ENCODE measurements around the gene SBF2. TPM values are rescaled to one million over a fixed set of nuclear protein-coding genes. Genes with fewer than 3 reads are reported as not detected.
"Not testable (repeated sequence)": the region's sequence is repeated elsewhere in the genome, so short reads cannot be mapped to it uniquely, and the experiment has no call there.

Gene SBF2
- total RNA-seq, 1 donor from 2014 or later, result 141 TPM

- intact Hi-C loops (cut with DNase I), result no loop called here
- ATAC-seq (peak; percentile 58), DNase-seq (ENCODE audit: low spot score) (no peak)
Measured at GRCh38 chr11:9905501-9905951, 388.5 kb downstream of the SBF2 start.

DNA sequence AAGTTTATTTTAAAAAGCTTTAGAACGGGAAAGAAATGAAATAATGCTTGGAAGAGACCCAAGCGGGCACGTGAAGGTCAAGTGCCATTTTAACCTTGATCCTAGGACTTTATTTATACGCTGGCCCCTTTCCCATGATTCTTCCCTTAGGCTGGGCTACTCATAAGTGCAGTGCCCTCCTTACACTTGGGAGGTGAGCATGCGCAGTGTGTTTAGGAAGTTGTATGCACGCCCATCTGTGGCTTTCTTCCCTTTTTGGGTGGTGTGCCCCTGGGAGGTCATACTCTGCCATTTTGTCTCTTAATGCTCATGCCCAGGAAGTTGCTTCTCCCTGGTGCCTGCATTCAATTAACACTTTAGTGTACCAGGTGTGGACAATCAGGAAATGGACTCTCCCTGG, 390.4 kb downstream of the SBF2 start:
- intact Hi-C loops (cut with DNase I), result no loop called here
- ATAC-seq (no peak), DNase-seq (ENCODE audit: low spot score) (no peak)

- intact Hi-C loops (cut with DNase I), result no loop called here
- DNase-seq (ENCODE audit: low spot score) (no peak), ATAC-seq (no peak)
Measured at GRCh38 chr11:9901943-9902342, 392.1 kb downstream of the SBF2 start.

- ATAC-seq; DNase-seq (ENCODE audit: low spot score); intact Hi-C loops (cut with DNase I): not testable (repeated sequence)
Measured at GRCh38 chr11:9900253-9900652, 393.8 kb downstream of the SBF2 start.

DNA sequence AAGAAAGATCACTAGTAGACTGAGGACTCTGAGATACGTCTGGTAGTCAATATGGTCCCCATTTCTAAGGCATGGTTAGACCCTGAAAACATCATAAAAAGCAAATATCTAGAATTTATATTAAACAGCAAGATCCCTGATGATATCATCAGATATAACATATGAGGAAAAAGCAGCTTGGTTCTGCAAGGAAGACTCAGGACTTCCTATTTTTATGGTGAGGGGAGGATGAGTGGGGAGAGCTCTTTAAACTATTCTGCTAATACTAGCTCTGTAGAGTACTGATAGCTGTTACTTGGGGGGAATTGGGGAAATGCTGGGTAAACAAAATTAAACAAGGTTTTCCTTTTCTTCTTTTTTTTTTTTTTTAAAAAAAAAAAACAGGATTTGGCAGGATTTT, 394.3 kb downstream of the SBF2 start:
- intact Hi-C loops (cut with DNase I), result no loop called here
- no peak for ATAC-seq
- no peak for DNase-seq (ENCODE audit: low spot score)

- ATAC-seq, result no peak
- no peak for DNase-seq (ENCODE audit: low spot score)
- intact Hi-C loops (cut with DNase I), result no loop called here
Measured at GRCh38 chr11:9896902-9897301, 397.1 kb downstream of the SBF2 start.

DNA sequence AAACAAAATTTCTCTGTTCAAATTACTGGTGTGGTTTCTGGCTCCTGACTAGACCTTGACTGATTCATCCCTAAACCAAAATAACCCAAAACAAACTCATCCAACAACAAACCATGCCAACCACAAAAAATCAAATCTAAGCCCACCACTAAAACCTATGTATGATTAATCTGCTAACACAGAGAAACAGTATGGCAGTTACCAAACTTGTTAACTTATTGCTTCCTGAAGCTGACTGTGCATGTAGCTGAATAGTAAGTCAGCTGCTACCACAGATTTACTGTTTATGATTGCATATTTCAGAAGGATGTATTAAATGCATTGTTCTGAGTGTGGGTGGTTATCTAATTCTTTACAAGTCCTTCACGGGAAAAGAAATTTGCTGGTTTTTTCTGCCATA, 399.0 kb downstream of the SBF2 start:
- ATAC-seq (no peak), DNase-seq (ENCODE audit: low spot score) (no peak)
- intact Hi-C loops (cut with DNase I), result no loop called here

DNA sequence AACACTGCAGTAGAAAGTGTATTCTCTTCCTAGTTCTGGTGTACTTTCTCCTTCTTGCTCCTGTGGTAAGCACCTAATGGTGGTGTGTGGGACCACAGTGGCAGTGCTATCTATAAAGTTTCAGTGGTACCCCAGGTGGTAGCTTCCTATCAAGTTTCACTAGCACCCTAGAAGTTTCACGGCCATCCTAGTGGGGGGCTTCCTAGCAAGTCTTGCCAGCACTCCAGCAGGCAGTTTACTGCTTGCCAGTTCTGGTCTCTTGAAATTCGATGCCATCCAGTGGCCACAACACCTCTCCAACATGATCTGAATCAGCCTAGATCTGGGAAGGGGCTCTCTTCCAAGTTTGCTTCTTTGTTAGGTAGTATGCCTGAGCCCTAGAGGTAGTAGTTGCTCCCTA, 400.5 kb downstream of the SBF2 start:
- no peak for DNase-seq (ENCODE audit: low spot score)
- no peak for ATAC-seq
- intact Hi-C loops (cut with DNase I), result no loop called here

- intact Hi-C loops (cut with DNase I), result no loop called here
- ATAC-seq (no peak), DNase-seq (ENCODE audit: low spot score) (no peak)
Measured at GRCh38 chr11:9888938-9889337, 405.1 kb downstream of the SBF2 start.

- intact Hi-C loops (cut with DNase I), result no loop called here
- DNase-seq (ENCODE audit: low spot score) (no peak), ATAC-seq (peak; percentile 34)
Measured at GRCh38 chr11:9887472-9887871, 406.5 kb downstream of the SBF2 start.

GRCh38 chr11:9886595-9886994, 407.4 kb downstream of the SBF2 start:
- ATAC-seq, result no peak
- intact Hi-C loops (cut with DNase I), result no loop called here
- no peak for DNase-seq (ENCODE audit: low spot score)

DNA sequence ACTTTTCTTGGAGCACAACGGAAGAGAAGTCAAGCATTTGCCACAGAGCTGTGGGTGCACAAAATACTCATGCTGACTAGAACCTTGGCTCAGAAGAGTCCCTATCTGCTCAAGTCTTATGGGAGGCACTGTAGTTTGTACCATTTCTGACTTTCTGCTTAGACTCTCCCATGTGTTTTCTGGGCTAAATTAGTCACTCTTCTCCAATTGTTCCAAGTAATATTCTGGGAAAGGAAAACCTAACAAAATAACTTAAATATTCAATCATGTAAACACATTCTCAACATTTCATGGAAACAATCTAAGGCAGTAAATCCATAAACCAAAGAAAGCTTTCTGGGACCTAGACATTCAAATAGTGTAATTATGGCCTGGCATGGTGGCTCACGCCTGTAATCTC, 409.4 kb downstream of the SBF2 start:
- intact Hi-C loops (cut with DNase I), result no loop called here
- no peak for ATAC-seq
- DNase-seq (ENCODE audit: low spot score), result no peak

GRCh38 chr11:9880657-9881056, 413.4 kb downstream of the SBF2 start:
- no peak for ATAC-seq
- intact Hi-C loops (cut with DNase I), result no loop called here

DNA sequence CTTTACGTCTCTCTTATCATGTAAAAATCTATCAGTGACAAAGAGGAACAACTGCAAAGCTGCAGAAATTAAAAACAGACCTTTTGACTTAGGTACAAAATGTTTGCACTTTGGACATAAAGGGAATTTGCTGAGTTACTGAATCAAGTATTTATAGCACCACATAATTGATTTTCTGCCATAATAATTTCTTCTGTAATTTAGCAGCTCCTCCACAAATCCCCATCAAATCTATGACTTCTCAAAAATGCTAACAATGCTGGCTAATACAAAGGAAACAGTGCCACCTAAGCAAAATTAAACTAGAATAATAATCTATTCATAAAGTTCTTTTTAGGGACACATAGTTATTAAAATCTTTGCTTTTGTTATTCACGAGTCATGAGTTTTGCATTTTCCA, 415.1 kb downstream of the SBF2 start:
- intact Hi-C loops (cut with DNase I), result no loop called here
- ATAC-seq, result no peak
- no peak for DNase-seq (ENCODE audit: low spot score)

More at GRCh38 chr11:9880657-9881056, 413.4 kb downstream of the SBF2 start:
- no peak for DNase-seq (ENCODE audit: low spot score)

GRCh38 chr11:9876331-9876730, 417.7 kb downstream of the SBF2 start:
- no peak for ATAC-seq
- no peak for DNase-seq (ENCODE audit: low spot score)
- intact Hi-C loops (cut with DNase I), result no loop called here

DNA sequence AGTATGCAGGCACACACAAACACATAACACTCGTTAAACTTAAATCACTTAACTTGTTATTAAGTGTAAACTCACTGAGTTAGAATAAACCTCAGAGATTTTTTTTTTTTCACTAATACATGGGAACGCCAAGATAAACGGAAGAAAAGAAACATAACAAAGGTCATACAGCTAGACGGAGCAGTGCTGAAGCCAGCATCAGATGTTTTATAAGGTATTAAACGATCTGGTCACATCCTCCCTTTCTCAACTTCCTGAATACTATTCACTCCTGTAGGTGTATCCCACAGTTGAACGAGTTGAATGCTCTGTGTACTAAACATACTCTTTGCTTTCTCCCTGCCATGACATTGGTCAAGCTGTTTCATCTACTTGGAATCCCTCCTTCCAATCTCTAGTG, 418.2 kb downstream of the SBF2 start:
- intact Hi-C loops (cut with DNase I), result no loop called here
- DNase-seq (ENCODE audit: low spot score), result no peak
- peak; percentile 66 for ATAC-seq

DNA sequence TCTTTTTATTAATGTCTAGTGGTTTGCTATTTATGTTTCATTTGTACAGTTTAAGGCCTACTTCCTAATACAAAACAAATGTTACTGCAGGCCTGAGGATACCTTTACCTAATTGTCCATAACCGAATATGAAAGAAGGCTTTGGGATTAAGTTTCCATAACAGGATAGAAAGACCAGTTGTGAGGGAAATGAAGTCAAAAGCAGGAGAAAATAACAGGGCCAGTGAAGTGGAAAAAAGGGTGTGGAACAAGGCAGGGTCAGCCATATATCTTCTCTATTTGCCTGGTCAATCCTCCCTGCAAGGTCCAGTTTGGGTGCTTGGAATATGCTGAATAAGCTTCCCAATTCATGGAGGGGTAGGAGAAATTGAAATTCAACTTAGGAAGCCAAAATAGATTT, 418.6 kb downstream of the SBF2 start:
- ATAC-seq, result no peak
- intact Hi-C loops (cut with DNase I), result no loop called here

GRCh38 chr11:9874466-9874865, 419.6 kb downstream of the SBF2 start:
- intact Hi-C loops (cut with DNase I), result no loop called here
- DNase-seq (ENCODE audit: low spot score), result no peak

More for the DNA sequence above, 418.6 kb downstream of the SBF2 start:
- DNase-seq (ENCODE audit: low spot score), result no peak

GRCh38 chr11:9868641-9869040, 425.4 kb downstream of the SBF2 start:
- no peak for ATAC-seq
- intact Hi-C loops (cut with DNase I), result no loop called here
- DNase-seq (ENCODE audit: low spot score), result no peak

More at GRCh38 chr11:9874466-9874865, 419.6 kb downstream of the SBF2 start:
- no peak for ATAC-seq

DNA sequence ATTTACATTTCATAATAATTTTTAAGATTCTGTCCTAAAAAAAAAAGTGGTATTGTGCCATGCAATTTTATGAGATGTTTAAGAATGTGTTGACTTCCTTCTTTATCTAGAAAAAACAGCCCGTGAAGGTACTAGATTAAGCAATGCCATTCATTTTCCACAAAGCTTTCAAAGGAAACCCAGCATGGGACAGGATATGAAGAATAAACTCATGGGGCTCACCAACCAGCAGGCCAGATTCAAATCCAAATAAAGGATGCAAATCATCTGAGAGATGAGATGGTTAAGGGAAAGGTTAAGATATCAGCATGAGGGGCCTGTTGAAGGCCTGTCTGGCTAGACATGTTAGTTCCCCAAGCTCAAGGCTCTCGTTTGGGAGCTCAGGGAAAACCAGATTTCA, 431.0 kb downstream of the SBF2 start:
- ATAC-seq (no peak), DNase-seq (ENCODE audit: low spot score) (no peak)
- intact Hi-C loops (cut with DNase I), result no loop called here

- ATAC-seq (peak; percentile 88), DNase-seq (ENCODE audit: low spot score) (peak; percentile 63)
- intact Hi-C loops (cut with DNase I), result no loop called here
Measured at GRCh38 chr11:9861860-9862725, 431.9 kb downstream of the SBF2 start.

Measured in sciatic nerve (tissue), 2 donors.